HEK293T (cell line): Measurements from ENCODE around the gene TNFRSF25.
"Not testable (repeated sequence)": the region's sequence is repeated elsewhere in the genome, so short reads cannot be mapped to it uniquely, and the experiment has no call there.

Source experiments
- BHLHE40 ChIP-seq: fragments of 450-650 bp; IDR thresholded peaks from 2 replicates; pipeline ENCODE4 v1.6.1; 2016; ENCODE audit warnings: mild to moderate bottlenecking, moderate library complexity, borderline replicate concordance
- ELF4 ChIP-seq: fragments of 450-650 bp; IDR thresholded peaks from 2 replicates; pipeline ENCODE4 v1.6.1; 2017; ENCODE audit warnings: antibody characterized with exemption
- FOXK2 ChIP-seq: fragments of 450-650 bp; IDR thresholded peaks from 2 replicates; pipeline ENCODE4 v1.6.1; 2016; ENCODE audit warnings: mild to moderate bottlenecking
- NFRKB ChIP-seq: fragments of 450-650 bp; IDR thresholded peaks from 2 replicates; pipeline ENCODE4 v1.6.1; 2016; ENCODE audit warnings: mild to moderate bottlenecking, moderate library complexity
- SP1 ChIP-seq: fragments of 450-650 bp; IDR thresholded peaks from 2 replicates; pipeline ENCODE4 v1.6.1; 2017
- TF ChIP-seq, protein P1 (sequence below): fragments of 450-650 bp; IDR thresholded peaks from 2 replicates; pipeline ENCODE4 v1.6.1; 2016

DNA sequence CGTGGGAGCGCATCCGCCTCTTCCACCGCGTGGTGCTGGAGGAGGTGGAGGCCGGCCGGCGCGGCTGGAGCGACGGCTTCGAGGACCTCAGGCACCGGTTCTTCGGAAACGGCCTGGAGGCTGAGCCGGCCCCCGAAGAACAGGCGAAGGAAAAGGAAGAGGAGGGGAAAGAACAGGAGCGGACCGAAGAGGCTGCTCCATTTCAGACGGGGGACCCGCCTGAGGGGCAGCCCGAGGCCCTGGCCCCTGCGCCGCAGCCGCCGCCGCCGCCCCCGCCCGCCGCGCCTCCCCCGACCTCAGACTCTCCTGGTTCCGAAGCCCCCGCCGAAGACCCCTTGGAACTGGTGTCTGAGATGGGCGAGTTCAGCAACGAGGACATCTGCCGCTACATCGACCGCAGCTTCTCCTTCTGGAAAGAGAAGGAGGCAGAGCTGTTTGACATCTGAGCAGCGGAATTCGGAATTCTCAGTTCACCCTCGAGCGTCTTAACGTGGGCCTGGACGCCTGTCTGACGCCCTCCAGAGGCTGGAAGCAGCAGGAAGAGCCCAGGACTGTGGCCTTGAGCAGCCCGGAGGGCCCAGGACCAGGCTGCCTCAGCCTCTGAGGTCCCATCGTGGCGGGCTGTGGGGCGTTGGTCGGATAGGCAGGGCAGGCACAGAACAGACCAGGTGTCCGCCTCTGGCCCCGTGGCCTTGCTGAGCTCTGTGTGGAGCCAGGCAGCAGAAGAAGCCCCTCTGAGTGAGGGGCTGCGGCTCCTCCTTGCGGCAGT, 10.0 kb downstream of the TNFRSF25 start:
- not testable (repeated sequence) for TF ChIP-seq SP1, BHLHE40, FOXK2, ELF4, NFRKB
- TF ChIP-seq, protein P1, sequence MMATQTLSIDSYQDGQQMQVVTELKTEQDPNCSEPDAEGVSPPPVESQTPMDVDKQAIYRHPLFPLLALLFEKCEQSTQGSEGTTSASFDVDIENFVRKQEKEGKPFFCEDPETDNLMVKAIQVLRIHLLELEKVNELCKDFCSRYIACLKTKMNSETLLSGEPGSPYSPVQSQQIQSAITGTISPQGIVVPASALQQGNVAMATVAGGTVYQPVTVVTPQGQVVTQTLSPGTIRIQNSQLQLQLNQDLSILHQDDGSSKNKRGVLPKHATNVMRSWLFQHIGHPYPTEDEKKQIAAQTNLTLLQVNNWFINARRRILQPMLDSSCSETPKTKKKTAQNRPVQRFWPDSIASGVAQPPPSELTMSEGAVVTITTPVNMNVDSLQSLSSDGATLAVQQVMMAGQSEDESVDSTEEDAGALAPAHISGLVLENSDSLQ = not testable (repeated sequence)
